GM23338 (cell line): ENCODE data around the gene REG1B. TPM values are rescaled to one million over a fixed set of nuclear protein-coding genes. Genes with fewer than 3 reads are reported as not detected.

ENCODE experiments used
- ATAC-seq: fragments of 200-7000 bp; cut with Tn5 transposase; 3 replicates; pipeline ENCODE4 v1.9.1; 2020
- DNase-seq: peaks from one replicate; pipeline ENCODE4 v3.0.0-alpha.2; 2015; ENCODE audit warnings: low spot score
- H2AFZ ChIP-seq: fragments of 200-600 bp; sonication (generic); 2 replicates; pipeline ENCODE4 v1.8.0; 2016; ENCODE audit warnings: antibody characterized with exemption, mild to moderate bottlenecking, moderate library complexity
- H3F3A ChIP-seq: fragments of 200-600 bp; sonication (generic); replicated peaks from 2 replicates; pipeline ENCODE4 v1.8.0; 2017; ENCODE audit warnings: antibody characterized with exemption, mixed run types, low read depth
- H3K27ac ChIP-seq: fragments of 200-600 bp; sonication (generic); 2 replicates; pipeline ENCODE4 v1.6.1; 2016; ENCODE audit warnings: low read depth
- H3K27me3 ChIP-seq: fragments of 200-600 bp; sonication (generic); 2 replicates; pipeline ENCODE4 v1.8.0; 2016; ENCODE audit warnings: mild to moderate bottlenecking, mixed run types, moderate library complexity; ENCODE audit not compliant: insufficient read depth
- H3K36me3 ChIP-seq: fragments of 200-600 bp; sonication (generic); 2 replicates; pipeline ENCODE4 v1.8.0; 2016; ENCODE audit warnings: mild to moderate bottlenecking; ENCODE audit not compliant: insufficient read depth
- H3K4me1 ChIP-seq: fragments of 200-600 bp; sonication (generic); 2 replicates; pipeline ENCODE4 v1.8.0; 2016; ENCODE audit warnings: mild to moderate bottlenecking, moderate library complexity; ENCODE audit not compliant: insufficient read depth
- H3K4me2 ChIP-seq: fragments of 200-600 bp; sonication (generic); 2 replicates; pipeline ENCODE4 v1.7.1; 2017; ENCODE audit warnings: mixed run types
- H3K4me3 ChIP-seq: fragments of 200-600 bp; sonication (generic); 2 replicates; pipeline ENCODE4 v1.6.1; 2016; ENCODE audit warnings: mixed run types
- H3K79me2 ChIP-seq: fragments of 200-600 bp; sonication (generic); replicated peaks from 2 replicates; pipeline ENCODE4 v1.8.0; 2017; ENCODE audit warnings: mild to moderate bottlenecking; ENCODE audit not compliant: insufficient read depth
- H3K9me2 ChIP-seq: fragments of 200-600 bp; sonication (generic); 2 replicates; pipeline ENCODE4 v1.8.0; 2017; ENCODE audit not compliant: insufficient read depth
- H4K20me1 ChIP-seq: fragments of 200-600 bp; sonication (generic); replicated peaks from 2 replicates; pipeline ENCODE4 v1.8.0; 2017; ENCODE audit warnings: mild to moderate bottlenecking; ENCODE audit not compliant: insufficient read depth
- H3K27ac Mint-ChIP-seq: 2 replicates; pipeline ENCODE4 v1.8.0; 2020; ENCODE audit warnings: inconsistent platforms, mild to moderate bottlenecking, moderate library complexity, mixed read lengths
- H3K27me3 Mint-ChIP-seq: 3 replicates; pipeline ENCODE4 v1.8.0; 2022; ENCODE audit warnings: low read depth, mild to moderate bottlenecking, moderate library complexity, mixed read lengths, inconsistent platforms; ENCODE audit not compliant: insufficient read depth, poor library complexity
- H3K36me3 Mint-ChIP-seq: 3 replicates; pipeline ENCODE4 v1.8.0; 2021; ENCODE audit warnings: low read depth, mild to moderate bottlenecking, inconsistent platforms, moderate library complexity, mixed read lengths
- H3K4me1 Mint-ChIP-seq: 3 replicates; pipeline ENCODE4 v1.8.0; 2020; ENCODE audit warnings: mild to moderate bottlenecking, inconsistent platforms, mixed read lengths
- H3K4me3 Mint-ChIP-seq: 3 replicates; pipeline ENCODE4 v1.8.0; 2021; ENCODE audit warnings: moderate library complexity, mild to moderate bottlenecking, inconsistent platforms, mixed read lengths
- H3K9me3 Mint-ChIP-seq: 3 replicates; pipeline ENCODE4 v1.8.0; 2020; ENCODE audit warnings: moderate library complexity, mild to moderate bottlenecking, inconsistent platforms, mixed read lengths
- CREB1 ChIP-seq: fragments of 250-450 bp; sonication (Bioruptor Pico); IDR thresholded peaks from 2 replicates; pipeline ENCODE4 v1.5.0; 2020; ENCODE audit warnings: low read depth, mild to moderate bottlenecking, moderate library complexity
- ETS1 ChIP-seq: IDR thresholded peaks from 2 replicates; pipeline ENCODE4 v1.6.1; 2016; ENCODE audit warnings: antibody characterized with exemption
- EZH2 ChIP-seq: fragments of 200-600 bp; sonication (generic); IDR thresholded peaks from one replicate; pipeline ENCODE4 v1.8.0; 2017; ENCODE audit warnings: antibody characterized with exemption, mild to moderate bottlenecking, low read depth; ENCODE audit not compliant: unreplicated experiment
- EZH2phosphoT487 ChIP-seq: fragments of 200-600 bp; sonication (generic); IDR thresholded peaks from one replicate; pipeline ENCODE4 v1.8.1; 2018; ENCODE audit warnings: antibody characterized with exemption; ENCODE audit not compliant: unreplicated experiment
- JUNB ChIP-seq: IDR thresholded peaks from one replicate; pipeline ENCODE4 v1.6.1; 2016; ENCODE audit warnings: antibody characterized with exemption; ENCODE audit not compliant: unreplicated experiment
- NANOG ChIP-seq: IDR thresholded peaks from 2 replicates; pipeline ENCODE4 v1.6.1; 2016; ENCODE audit warnings: antibody characterized with exemption, borderline replicate concordance
- POLR2AphosphoS5 ChIP-seq: IDR thresholded peaks from 2 replicates; pipeline ENCODE4 v1.6.1; 2016; ENCODE audit warnings: antibody characterized with exemption, low read depth
- REST ChIP-seq: IDR thresholded peaks from one replicate; pipeline ENCODE4 v1.6.1; 2018; ENCODE audit warnings: antibody characterized with exemption; ENCODE audit not compliant: unreplicated experiment
- STAT1 ChIP-seq: IDR thresholded peaks from one replicate; pipeline ENCODE4 v1.6.1; 2016; ENCODE audit warnings: antibody characterized with exemption; ENCODE audit not compliant: unreplicated experiment
- ZNF114 ChIP-seq: fragments of 250-450 bp; sonication (Bioruptor Pico); IDR thresholded peaks from 2 replicates; pipeline ENCODE4 v1.5.0; 2020; ENCODE audit warnings: mild to moderate bottlenecking, moderate library complexity
- ZNF331 ChIP-seq: fragments of 250-450 bp; sonication (Bioruptor Pico); IDR thresholded peaks from 2 replicates; pipeline ENCODE4 v1.5.0; 2020; ENCODE audit warnings: low read depth, mild to moderate bottlenecking, moderate library complexity
- polyA plus RNA-seq: library from polyadenylated mRNA; unstranded; fragments of >200 nt; fragmentation: Nextera tagmentation; extraction: Ambion mirVana; gene quantifications from 2 replicates; pipeline ENCODE4 v1.2.1, GENCODE V29; 2016
- total RNA-seq: library from RNA; depleted of rRNA; stranded (reverse); fragments of >200 nt; shearing (Covaris generic); gene quantifications from 2 replicates; pipeline ENCODE4 v1.2.3, GENCODE V29; 2014

Gene REG1B
- total and polyA plus RNA-seq, 2 experiments from 2014 or later: not detected

- Histone ChIP-seq H3K79me2 (no peaks in the 10 kb centered on the region), H3K4me3 (no peak overlapping the region), H3K27ac (no peak overlapping the region), H2AFZ (no peak overlapping the region), H3K9me2 (0 out of 2 replicates have a peak, but pooled peaks cover 2% of the 10 kb centered on the region), H3K27me3 (no peaks in the 10 kb centered on the region), H3K4me2 (no peak overlapping the region), H3K4me1 (no peaks in the 10 kb centered on the region), H4K20me1 (no peaks in the 10 kb centered on the region), H3F3A (no peaks in the 10 kb centered on the region), H3K36me3 (no peaks in the 10 kb centered on the region)
- peaks cover 3% of the 10 kb centered on the region; the same call in 1 of the 3 replicates for H3K4me1 Mint-ChIP-seq
- TF ChIP-seq EZH2phosphoT487: no peak
- TF ChIP-seq REST: no peak
- TF ChIP-seq STAT1: no peak
- no peak for TF ChIP-seq POLR2AphosphoS5
- no peak for TF ChIP-seq NANOG
- no peaks in the 10 kb centered on the region for H3K9me3 Mint-ChIP-seq
- H3K27ac Mint-ChIP-seq: no peak overlapping the region
- ATAC-seq (no peak), DNase-seq (no peak)
- H3K4me3 Mint-ChIP-seq: no peak overlapping the region
- H3K27me3 Mint-ChIP-seq: peaks cover 2% of the 10 kb centered on the region
- H3K36me3 Mint-ChIP-seq: no peaks in the 10 kb centered on the region
Observed at GRCh38 chr2:79131687-79132086, 43.9 kb upstream of the REG1B start.

- Histone ChIP-seq H3K4me1 (no peaks in the 10 kb centered on the region), H3K79me2 (no peaks in the 10 kb centered on the region), H3K36me3 (no peaks in the 10 kb centered on the region), H3K4me2 (no peak overlapping the region), H3K27ac (no peak overlapping the region), H3F3A (no peaks in the 10 kb centered on the region), H3K4me3 (no peak overlapping the region), H3K9me2 (0 out of 2 replicates have a peak, but pooled peaks cover 2% of the 10 kb centered on the region), H4K20me1 (no peaks in the 10 kb centered on the region), H2AFZ (no peak overlapping the region), H3K27me3 (no peaks in the 10 kb centered on the region)
- no peak for DNase-seq
- Mint-ChIP-seq H3K36me3 (no peaks in the 10 kb centered on the region), H3K9me3 (no peaks in the 10 kb centered on the region), H3K27me3 (peaks cover 2% of the 10 kb centered on the region), H3K4me1 (peaks cover 3% of the 10 kb centered on the region; the same call in 1 of the 3 replicates), H3K4me3 (no peak overlapping the region), H3K27ac (no peak overlapping the region)
- no peak for TF ChIP-seq EZH2
- no peak for TF ChIP-seq POLR2AphosphoS5
- no peak for TF ChIP-seq JUNB
- TF ChIP-seq CREB1 (CRISPR knock-in tag): no peak
- TF ChIP-seq NANOG: no peak
- no peak for TF ChIP-seq REST
- no peak for TF ChIP-seq ETS1
- TF ChIP-seq ZNF331 (CRISPR knock-in tag): no peak
- no peak for TF ChIP-seq ZNF114
- no peak for TF ChIP-seq STAT1
- ATAC-seq: no peak
Observed at GRCh38 chr2:79129804-79130203, 42.0 kb upstream of the REG1B start.
